ENCODE measurements around the gene PTCD1.
"Not testable (repeated sequence)": the region's sequence is repeated elsewhere in the genome, so short reads cannot be mapped to it uniquely, and the experiment has no call there.

The PTCD1 gene

GRCh38 chr7:99419323-99420021, 19.1 kb downstream of the PTCD1 start:
- TF ChIP-seq CTCF (conservative IDR thresholded peaks at IDR 0.05) (no peak), ZFX (IDR thresholded peaks at IDR 0.05) (no peak)
- no peak overlapping the region for H3K27ac ChIP-seq

- TF ChIP-seq CTCF (conservative IDR thresholded peaks at IDR 0.05), result no peak
- no peak for TF ChIP-seq ZFX (IDR thresholded peaks at IDR 0.05)
- no peak overlapping the region for H3K27ac ChIP-seq
Measured at GRCh38 chr7:99418260-99418659, 20.3 kb downstream of the PTCD1 start.

GRCh38 chr7:99415513-99416127, 23.0 kb downstream of the PTCD1 start:
- H3K27ac ChIP-seq, result not testable (repeated sequence)
- TF ChIP-seq CTCF (conservative IDR thresholded peaks at IDR 0.05), result peak; percentile 88

- H3K27ac ChIP-seq, result no peak overlapping the region
Measured at GRCh38 chr7:99410635-99411034, 28.0 kb downstream of the PTCD1 start.

GRCh38 chr7:99409806-99410205, 28.8 kb downstream of the PTCD1 start:
- peak overlapping the region; percentile 98; the same call in 1 of the 2 replicates for H3K27ac ChIP-seq
- TF ChIP-seq ZFX (IDR thresholded peaks at IDR 0.05), result no peak
- TF ChIP-seq CTCF (conservative IDR thresholded peaks at IDR 0.05), result no peak

More at GRCh38 chr7:99410635-99411034, 28.0 kb downstream of the PTCD1 start:
- no peak for TF ChIP-seq ZFX (IDR thresholded peaks at IDR 0.05)
- TF ChIP-seq CTCF (conservative IDR thresholded peaks at IDR 0.05), result no peak

GRCh38 chr7:99409192-99409572, 29.4 kb downstream of the PTCD1 start:
- TF ChIP-seq ZFX (IDR thresholded peaks at IDR 0.05) (no peak), CTCF (conservative IDR thresholded peaks at IDR 0.05) (no peak)

GRCh38 chr7:99408379-99409191, 30.0 kb downstream of the PTCD1 start, which contains the start of the genes BUD31 and PDAP1:
BUD31 (plus strand) TSS chr7:99408969; CDS start chr7:99411093, 2,124 bp downstream.
PDAP1 (minus strand) TSS chr7:99408597; CDS start chr7:99408548, 49 bp downstream.
- peak within 1 kb of the TSS; percentile 98 for H3K27ac ChIP-seq
- TF ChIP-seq CTCF (conservative IDR thresholded peaks at IDR 0.05) (no peak), ZFX (IDR thresholded peaks at IDR 0.05) (peak; percentile 90; the same call in 1 of the 2 replicates)

More at GRCh38 chr7:99409192-99409572, 29.4 kb downstream of the PTCD1 start:
- H3K27ac ChIP-seq, result peak overlapping the region; percentile 98

Measured in C4-2B (cell line).